Central memory CD8-positive, alpha-beta T cell (primary cell): ENCODE data around the gene CILP2.

ENCODE experiments used
- ATAC-seq: fragments of 150-1000 bp; cut with Tn5 transposase; replicated peaks from 2 replicates; pipeline ENCODE4 v1.10.0; 2022; ENCODE audit warnings: mild to moderate bottlenecking, moderate FRiP score, moderate number of reproducible peaks; ENCODE audit not compliant: poor library complexity, severe bottlenecking; ENCODE audit errors: extremely low read depth
- DNase-seq, 2 donors: peaks; one replicate each; pipeline ENCODE4 v3.0.0; 2021; ENCODE audit warnings: low spot score in 2 of 2
- H3K27ac Mint-ChIP-seq: one replicate; pipeline ENCODE4 v1.8.0; 2022; ENCODE audit warnings: low read depth, mild to moderate bottlenecking, moderate library complexity, mixed read lengths
- H3K27me3 Mint-ChIP-seq: one replicate; pipeline ENCODE4 v1.8.0; 2022; ENCODE audit warnings: mixed read lengths
- H3K36me3 Mint-ChIP-seq: one replicate; pipeline ENCODE4 v1.8.0; 2022; ENCODE audit warnings: mild to moderate bottlenecking, moderate library complexity, mixed read lengths; ENCODE audit not compliant: insufficient read depth
- H3K4me1 Mint-ChIP-seq: one replicate; pipeline ENCODE4 v1.8.0; 2022; ENCODE audit warnings: mixed read lengths
- H3K4me3 Mint-ChIP-seq: one replicate; pipeline ENCODE4 v1.8.0; 2022; ENCODE audit warnings: mild to moderate bottlenecking, moderate library complexity, mixed read lengths
- H3K9me3 Mint-ChIP-seq: one replicate; pipeline ENCODE4 v1.8.0; 2022; ENCODE audit warnings: mixed read lengths

CILP2 gene

GRCh38 chr19:19554074-19555023 lies 16.3 kb downstream of the CILP2 start:
- Mint-ChIP-seq H3K27ac (no peak overlapping the region), H3K36me3 (peaks cover 6% of the 10 kb centered on the region), H3K4me3 (no peak overlapping the region), H3K27me3 (no peaks in the 10 kb centered on the region), H3K9me3 (no peaks in the 10 kb centered on the region), H3K4me1 (peaks cover 5% of the 10 kb centered on the region)
- DNase-seq (peak in 1 of 2 donors; percentile 46), ATAC-seq (no peak)

- ATAC-seq (no peak), DNase-seq (no peak)
- Mint-ChIP-seq H3K27ac (peak overlapping the region; percentile 71), H3K27me3 (no peaks in the 10 kb centered on the region), H3K4me3 (no peak overlapping the region), H3K4me1 (peaks cover 14% of the 10 kb centered on the region), H3K9me3 (no peaks in the 10 kb centered on the region), H3K36me3 (peaks cover 17% of the 10 kb centered on the region)
These were observed 20.0 kb downstream of the CILP2 start for GRCh38 chr19:19558055-19558454.

GRCh38 chr19:19558636-19559035 lies 20.6 kb downstream of the CILP2 start:
- H3K36me3 Mint-ChIP-seq, result peaks cover 20% of the 10 kb centered on the region
- H3K4me1 Mint-ChIP-seq, result peaks cover 17% of the 10 kb centered on the region
- no peak for DNase-seq
- no peak for ATAC-seq
- no peak overlapping the region for H3K4me3 Mint-ChIP-seq
- H3K27me3 Mint-ChIP-seq, result no peaks in the 10 kb centered on the region
- no peaks in the 10 kb centered on the region for H3K9me3 Mint-ChIP-seq
- H3K27ac Mint-ChIP-seq, result peak overlapping the region; percentile 42

- H3K9me3 Mint-ChIP-seq, result no peaks in the 10 kb centered on the region
- no peak overlapping the region for H3K27ac Mint-ChIP-seq
- ATAC-seq (no peak), DNase-seq (no peak)
- H3K27me3 Mint-ChIP-seq, result no peaks in the 10 kb centered on the region
- peaks cover 12% of the 10 kb centered on the region for H3K4me1 Mint-ChIP-seq
- H3K4me3 Mint-ChIP-seq, result no peak overlapping the region
- peaks cover 21% of the 10 kb centered on the region for H3K36me3 Mint-ChIP-seq
These were observed 21.9 kb downstream of the CILP2 start for GRCh38 chr19:19559931-19560330.

GRCh38 chr19:19561946-19562664 lies 24.0 kb downstream of the CILP2 start:
- no peaks in the 10 kb centered on the region for H3K27me3 Mint-ChIP-seq
- H3K9me3 Mint-ChIP-seq, result no peaks in the 10 kb centered on the region
- DNase-seq, result no peak
- ATAC-seq, result no peak
- peaks cover 25% of the 10 kb centered on the region for H3K36me3 Mint-ChIP-seq
- H3K4me1 Mint-ChIP-seq, result peaks cover 12% of the 10 kb centered on the region
- H3K27ac Mint-ChIP-seq, result peak overlapping the region; percentile 53
- H3K4me3 Mint-ChIP-seq, result no peak overlapping the region

- H3K9me3 Mint-ChIP-seq, result no peaks in the 10 kb centered on the region
- H3K27me3 Mint-ChIP-seq, result no peaks in the 10 kb centered on the region
- peaks cover 25% of the 10 kb centered on the region for H3K36me3 Mint-ChIP-seq
- peak overlapping the region; percentile 53 for H3K27ac Mint-ChIP-seq
- DNase-seq, result no peak
- peaks cover 15% of the 10 kb centered on the region for H3K4me1 Mint-ChIP-seq
- ATAC-seq, result peak; percentile 73
- no peak overlapping the region for H3K4me3 Mint-ChIP-seq
These were observed 24.7 kb downstream of the CILP2 start for GRCh38 chr19:19562665-19563347.

GRCh38 chr19:19563348-19563848 lies 25.3 kb downstream of the CILP2 start:
- peaks cover 17% of the 10 kb centered on the region for H3K4me1 Mint-ChIP-seq
- H3K27me3 Mint-ChIP-seq, result no peaks in the 10 kb centered on the region
- H3K27ac Mint-ChIP-seq, result peak overlapping the region; percentile 53
- no peak for DNase-seq
- no peak for ATAC-seq
- peaks cover 25% of the 10 kb centered on the region for H3K36me3 Mint-ChIP-seq
- H3K4me3 Mint-ChIP-seq, result no peak overlapping the region
- no peaks in the 10 kb centered on the region for H3K9me3 Mint-ChIP-seq

- no peaks in the 10 kb centered on the region for H3K9me3 Mint-ChIP-seq
- peaks cover 25% of the 10 kb centered on the region for H3K4me1 Mint-ChIP-seq
- ATAC-seq, result no peak
- no peaks in the 10 kb centered on the region for H3K27me3 Mint-ChIP-seq
- H3K36me3 Mint-ChIP-seq, result peaks cover 31% of the 10 kb centered on the region
- H3K27ac Mint-ChIP-seq, result no peak overlapping the region
- no peak overlapping the region for H3K4me3 Mint-ChIP-seq
- DNase-seq, result no peak
These were observed 28.2 kb downstream of the CILP2 start for GRCh38 chr19:19566306-19566705.

- H3K4me1 Mint-ChIP-seq, result peaks cover 21% of the 10 kb centered on the region
- no peak overlapping the region for H3K4me3 Mint-ChIP-seq
- peak overlapping the region; percentile 61 for H3K27ac Mint-ChIP-seq
- no peak for ATAC-seq
- H3K36me3 Mint-ChIP-seq, result peaks cover 25% of the 10 kb centered on the region
- no peaks in the 10 kb centered on the region for H3K9me3 Mint-ChIP-seq
- DNase-seq, result no peak
- no peaks in the 10 kb centered on the region for H3K27me3 Mint-ChIP-seq
These were observed 29.3 kb downstream of the CILP2 start for GRCh38 chr19:19567391-19567790.

GRCh38 chr19:19568802-19569756 lies 31.0 kb downstream of the CILP2 start:
- H3K27ac Mint-ChIP-seq, result peak overlapping the region; percentile 61
- H3K36me3 Mint-ChIP-seq, result peaks cover 20% of the 10 kb centered on the region
- H3K4me1 Mint-ChIP-seq, result peaks cover 14% of the 10 kb centered on the region
- no peaks in the 10 kb centered on the region for H3K27me3 Mint-ChIP-seq
- H3K4me3 Mint-ChIP-seq, result no peak overlapping the region
- H3K9me3 Mint-ChIP-seq, result no peaks in the 10 kb centered on the region
- no peak for DNase-seq
- ATAC-seq, result no peak

GRCh38 chr19:19570571-19570970 lies 32.5 kb downstream of the CILP2 start:
- Mint-ChIP-seq H3K4me1 (peaks cover 14% of the 10 kb centered on the region), H3K36me3 (peaks cover 17% of the 10 kb centered on the region), H3K27me3 (no peaks in the 10 kb centered on the region), H3K4me3 (no peak overlapping the region), H3K9me3 (no peaks in the 10 kb centered on the region), H3K27ac (peak overlapping the region; percentile 37)
- no peak for ATAC-seq
- no peak for DNase-seq
